ENCODE data around the gene TBC1D7. TPM values are rescaled to one million over a fixed set of nuclear protein-coding genes. Genes with fewer than 3 reads are reported as not detected.

TBC1D7 gene
- total RNA-seq, 2 experiments from 2014 or later: 13.8 to 16.4 TPM

GRCh38 chr6:13292774-13293173, 35.6 kb downstream of the TBC1D7 start:
- H3K4me3 Mint-ChIP-seq: no peak overlapping the region
- no peaks in the 10 kb centered on the region for H3K27me3 Mint-ChIP-seq
- H3K9me3 Mint-ChIP-seq (ENCODE audit: low read depth): peaks cover 4% of the 10 kb centered on the region
- intact Hi-C loops (cut with DNase I, micrococcal nuclease): no loop called here
- CTCF ChIA-PET: no interaction called here
- no peaks in the 10 kb centered on the region for H3K4me1 Mint-ChIP-seq
- H3K36me3 Mint-ChIP-seq (ENCODE audit: low read depth): peaks cover 49% of the 10 kb centered on the region
- H3K27ac Mint-ChIP-seq: no peak overlapping the region
- ATAC-seq: no peak
- POLR2A ChIA-PET: no interaction called here
- DNase-seq: no peak

DNA sequence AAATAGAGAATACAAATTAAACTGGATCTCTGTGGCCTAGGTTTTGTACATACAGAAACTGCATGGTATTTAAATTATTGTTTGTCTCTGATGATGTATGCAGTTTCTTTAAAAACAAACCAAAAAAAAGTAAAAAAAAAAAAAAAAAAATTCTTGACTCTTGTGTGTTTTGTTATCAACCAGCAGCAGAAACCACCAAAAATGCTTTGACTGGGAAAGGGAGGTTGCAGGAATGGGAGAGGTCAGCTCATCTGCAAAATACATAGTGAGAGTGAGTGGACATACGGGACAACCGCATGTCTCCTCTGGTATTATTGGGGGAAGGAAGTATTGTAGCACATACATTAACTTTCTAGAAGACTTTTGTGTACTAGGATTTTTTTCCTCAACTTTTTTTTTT, 38.0 kb downstream of the TBC1D7 start:
- ATAC-seq: no peak
- intact Hi-C loops (cut with DNase I, micrococcal nuclease): no loop called here
- H3K9me3 Mint-ChIP-seq (ENCODE audit: low read depth): peaks cover 17% of the 10 kb centered on the region
- no peak for DNase-seq
- H3K4me3 Mint-ChIP-seq: no peak overlapping the region
- POLR2A ChIA-PET: no interaction called here
- no peak overlapping the region for H3K27ac Mint-ChIP-seq
- peaks cover 58% of the 10 kb centered on the region for H3K36me3 Mint-ChIP-seq (ENCODE audit: low read depth)
- CTCF ChIA-PET: interaction anchor here (1.2 kb wide), 1 partner anchor 22 kb away, joined by 3 read pairs; no protein-coding TSS in a partner anchor
- no peaks in the 10 kb centered on the region for H3K27me3 Mint-ChIP-seq
- H3K4me1 Mint-ChIP-seq: no peaks in the 10 kb centered on the region

DNA sequence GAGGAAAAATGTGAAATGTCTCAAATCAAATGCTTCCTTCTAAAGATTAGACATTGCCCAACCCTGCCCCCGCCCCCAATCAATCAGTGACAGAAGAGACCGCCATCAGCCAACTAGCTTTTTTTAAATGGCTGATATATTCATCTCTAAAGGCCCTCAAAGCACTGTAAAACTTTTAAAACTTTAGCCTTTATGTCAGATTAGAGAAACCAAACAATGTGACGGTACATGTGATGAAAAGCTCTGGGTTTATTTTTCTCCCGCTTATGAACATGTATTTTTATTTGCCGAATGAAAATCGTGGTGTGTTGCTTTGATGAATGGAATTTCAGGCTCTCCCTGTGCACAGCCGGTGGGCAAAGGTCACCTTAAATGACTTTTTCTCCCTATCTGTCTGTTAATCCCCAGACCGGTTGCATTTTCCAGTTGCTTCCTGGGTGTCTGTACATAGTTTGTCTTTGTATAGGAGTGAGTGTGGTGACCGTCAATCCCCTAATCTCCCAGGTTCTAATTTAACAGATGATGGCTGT, 38.5 kb downstream of the TBC1D7 start:
- H3K9me3 Mint-ChIP-seq (ENCODE audit: low read depth): peaks cover 17% of the 10 kb centered on the region
- H3K4me3 Mint-ChIP-seq: no peak overlapping the region
- ChIA-PET CTCF (interaction anchor here (1.2 kb wide), 1 partner anchor 22 kb away, joined by 3 read pairs; no protein-coding TSS in a partner anchor), POLR2A (no interaction called here)
- H3K36me3 Mint-ChIP-seq (ENCODE audit: low read depth): peaks cover 54% of the 10 kb centered on the region
- ATAC-seq (no peak), DNase-seq (no peak)
- no peaks in the 10 kb centered on the region for H3K27me3 Mint-ChIP-seq
- intact Hi-C loops (cut with DNase I, micrococcal nuclease): no loop called here
- H3K27ac Mint-ChIP-seq: no peak overlapping the region
- no peaks in the 10 kb centered on the region for H3K4me1 Mint-ChIP-seq

DNA sequence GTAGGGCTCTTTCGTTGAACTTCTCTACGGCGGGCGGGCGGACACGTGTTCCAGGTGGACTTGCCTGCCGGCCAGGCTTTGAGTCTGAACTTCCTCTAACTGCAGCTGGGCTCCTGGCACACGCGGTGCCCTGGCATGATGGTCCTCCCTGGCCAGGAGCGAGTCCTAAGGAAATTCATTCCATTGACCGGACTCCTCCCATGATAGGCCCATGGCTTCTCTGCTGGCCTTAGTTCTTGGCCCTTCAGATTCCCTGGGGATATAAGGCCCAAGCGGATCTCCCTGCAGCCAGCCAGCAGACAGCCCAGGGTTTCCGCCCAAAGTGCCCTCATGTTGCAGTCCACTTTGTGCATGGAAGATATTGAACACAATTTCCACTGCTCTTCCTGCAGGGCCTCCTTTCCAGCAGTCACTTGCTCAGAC, 39.4 kb downstream of the TBC1D7 start:
- peaks cover 17% of the 10 kb centered on the region for H3K9me3 Mint-ChIP-seq (ENCODE audit: low read depth)
- intact Hi-C loops (cut with DNase I, micrococcal nuclease): no loop called here
- no peak overlapping the region for H3K27ac Mint-ChIP-seq
- H3K27me3 Mint-ChIP-seq: no peaks in the 10 kb centered on the region
- CTCF ChIA-PET: no interaction called here
- H3K4me1 Mint-ChIP-seq: no peaks in the 10 kb centered on the region
- POLR2A ChIA-PET: no interaction called here
- H3K36me3 Mint-ChIP-seq (ENCODE audit: low read depth): peaks cover 45% of the 10 kb centered on the region
- H3K4me3 Mint-ChIP-seq: no peak overlapping the region
- no peak for ATAC-seq
- DNase-seq: no peak

- intact Hi-C loops (cut with DNase I, micrococcal nuclease): no loop called here
- Mint-ChIP-seq H3K9me3 (ENCODE audit: low read depth) (peaks cover 17% of the 10 kb centered on the region), H3K27ac (no peak overlapping the region), H3K27me3 (no peaks in the 10 kb centered on the region), H3K4me3 (no peak overlapping the region), H3K4me1 (no peaks in the 10 kb centered on the region), H3K36me3 (ENCODE audit: low read depth) (peaks cover 42% of the 10 kb centered on the region)
- POLR2A ChIA-PET: interaction anchor here (0.6 kb wide), 1 partner anchor 1503 kb away, joined by 5 read pairs; no protein-coding TSS in a partner anchor
- DNase-seq (no peak), ATAC-seq (no peak)
- CTCF ChIA-PET: interaction anchor here (0.7 kb wide), 1 partner anchor 167 kb away, joined by 3 read pairs; no protein-coding TSS in a partner anchor
Measured at GRCh38 chr6:13288481-13288880, 39.9 kb downstream of the TBC1D7 start.

- Mint-ChIP-seq H3K9me3 (ENCODE audit: low read depth) (peaks cover 17% of the 10 kb centered on the region), H3K4me3 (no peak overlapping the region), H3K36me3 (ENCODE audit: low read depth) (peaks cover 32% of the 10 kb centered on the region), H3K27ac (no peak overlapping the region), H3K4me1 (no peaks in the 10 kb centered on the region), H3K27me3 (no peaks in the 10 kb centered on the region)
- intact Hi-C loops (cut with DNase I, micrococcal nuclease): no loop called here
- DNase-seq: no peak
- ChIA-PET CTCF (no interaction called here), POLR2A (no interaction called here)
- ATAC-seq: no peak
Measured at GRCh38 chr6:13287104-13287503, 41.2 kb downstream of the TBC1D7 start.

DNA sequence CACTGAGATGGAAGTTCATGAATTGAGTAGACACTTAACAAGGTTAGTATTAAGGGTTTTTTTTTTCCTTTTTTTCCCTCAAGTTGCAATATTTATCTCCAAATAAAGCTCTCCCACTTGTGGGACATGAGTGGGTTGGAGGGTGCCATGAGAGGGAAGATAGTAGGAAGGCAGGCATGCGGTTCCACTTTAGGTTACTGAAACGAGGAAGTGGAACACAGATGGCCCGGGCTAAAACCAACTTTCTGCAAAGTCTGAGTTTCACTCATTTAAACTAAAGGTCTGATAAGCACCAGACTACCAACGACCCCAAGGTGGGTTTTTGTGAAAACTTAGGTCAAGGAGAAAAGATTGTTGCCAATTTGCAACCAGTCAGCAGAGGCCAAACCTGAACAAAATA, 42.2 kb downstream of the TBC1D7 start:
- ATAC-seq: no peak
- no peak for DNase-seq
- Mint-ChIP-seq H3K36me3 (ENCODE audit: low read depth) (peaks cover 26% of the 10 kb centered on the region), H3K4me3 (no peak overlapping the region), H3K4me1 (no peaks in the 10 kb centered on the region), H3K27me3 (no peaks in the 10 kb centered on the region), H3K9me3 (ENCODE audit: low read depth) (peaks cover 17% of the 10 kb centered on the region), H3K27ac (no peak overlapping the region)
- POLR2A ChIA-PET: no interaction called here
- intact Hi-C loops (cut with DNase I, micrococcal nuclease): no loop called here
- CTCF ChIA-PET: no interaction called here

GRCh38 chr6:13285705-13286104, 42.6 kb downstream of the TBC1D7 start:
- H3K9me3 Mint-ChIP-seq (ENCODE audit: low read depth): peaks cover 17% of the 10 kb centered on the region
- H3K27ac Mint-ChIP-seq: no peak overlapping the region
- intact Hi-C loops (cut with DNase I, micrococcal nuclease): no loop called here
- ATAC-seq: no peak
- peaks cover 26% of the 10 kb centered on the region for H3K36me3 Mint-ChIP-seq (ENCODE audit: low read depth)
- H3K4me3 Mint-ChIP-seq: no peak overlapping the region
- H3K4me1 Mint-ChIP-seq: no peaks in the 10 kb centered on the region
- POLR2A ChIA-PET: no interaction called here
- no peaks in the 10 kb centered on the region for H3K27me3 Mint-ChIP-seq
- CTCF ChIA-PET: no interaction called here
- no peak for DNase-seq

GRCh38 chr6:13284646-13285045, 43.7 kb downstream of the TBC1D7 start:
- Mint-ChIP-seq H3K4me3 (no peak overlapping the region), H3K27ac (no peak overlapping the region), H3K36me3 (ENCODE audit: low read depth) (peaks cover 21% of the 10 kb centered on the region), H3K9me3 (ENCODE audit: low read depth) (peaks cover 14% of the 10 kb centered on the region), H3K27me3 (no peaks in the 10 kb centered on the region), H3K4me1 (no peaks in the 10 kb centered on the region)
- DNase-seq: no peak
- ATAC-seq: no peak
- intact Hi-C loops (cut with DNase I, micrococcal nuclease): no loop called here
- CTCF ChIA-PET: interaction anchor here (0.8 kb wide), 1 partner anchor 11 kb away, joined by 4 read pairs; no protein-coding TSS in a partner anchor
- POLR2A ChIA-PET: no interaction called here

- intact Hi-C loops (cut with DNase I, micrococcal nuclease): no loop called here
- ATAC-seq (no peak), DNase-seq (no peak)
- H3K27me3 Mint-ChIP-seq: no peaks in the 10 kb centered on the region
- H3K36me3 Mint-ChIP-seq (ENCODE audit: low read depth): peaks cover 12% of the 10 kb centered on the region
- POLR2A ChIA-PET: no interaction called here
- peaks cover 14% of the 10 kb centered on the region for H3K9me3 Mint-ChIP-seq (ENCODE audit: low read depth)
- CTCF ChIA-PET: interaction anchor here (0.6 kb wide), 1 partner anchor 1687 kb away, joined by 4 read pairs; no protein-coding TSS in a partner anchor
- no peaks in the 10 kb centered on the region for H3K4me1 Mint-ChIP-seq
- no peak overlapping the region for H3K27ac Mint-ChIP-seq
- H3K4me3 Mint-ChIP-seq: no peak overlapping the region
Measured at GRCh38 chr6:13283331-13283730, 45.0 kb downstream of the TBC1D7 start.

DNA sequence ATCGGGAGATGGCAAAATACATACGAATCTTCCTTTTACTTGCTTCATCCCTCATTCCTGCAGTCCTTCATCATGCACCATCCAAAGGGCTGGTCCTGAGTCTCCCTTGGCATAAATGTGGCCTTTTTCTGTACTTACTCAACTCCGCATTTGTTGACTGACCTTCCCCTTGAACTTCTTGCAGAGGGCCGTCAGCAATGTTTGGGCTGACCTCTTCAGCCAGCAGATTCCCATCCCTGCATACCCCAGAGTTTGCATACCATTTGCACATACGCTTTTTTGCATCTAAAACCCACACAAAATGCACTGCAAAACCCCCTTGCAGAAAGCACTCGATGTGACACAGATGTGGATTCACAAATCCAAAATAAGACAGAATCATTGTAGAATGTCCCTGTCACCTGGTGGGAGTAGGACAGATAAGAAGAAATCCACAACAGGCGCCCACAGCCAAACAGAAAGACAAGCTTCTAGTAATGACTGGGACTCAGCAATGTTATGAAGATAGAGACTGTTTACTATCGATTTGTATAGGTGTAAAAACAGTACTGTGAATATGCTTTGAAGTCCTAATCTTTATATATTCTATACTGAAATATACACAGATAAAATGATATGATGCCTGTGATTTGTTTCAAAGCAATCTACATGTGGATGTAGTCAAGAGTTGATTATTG, 45.8 kb downstream of the TBC1D7 start:
- H3K4me3 Mint-ChIP-seq: no peak overlapping the region
- POLR2A ChIA-PET: no interaction called here
- CTCF ChIA-PET: interaction anchor here (0.6 kb wide), 1 partner anchor 1686 kb away, joined by 4 read pairs; no protein-coding TSS in a partner anchor
- no peak overlapping the region for H3K27ac Mint-ChIP-seq
- intact Hi-C loops (cut with DNase I, micrococcal nuclease): no loop called here
- peaks cover 14% of the 10 kb centered on the region for H3K9me3 Mint-ChIP-seq (ENCODE audit: low read depth)
- no peaks in the 10 kb centered on the region for H3K27me3 Mint-ChIP-seq
- peaks cover 3% of the 10 kb centered on the region for H3K4me1 Mint-ChIP-seq
- ATAC-seq (peak; percentile 30), DNase-seq (no peak)
- H3K36me3 Mint-ChIP-seq (ENCODE audit: low read depth): peaks cover 10% of the 10 kb centered on the region

DNA sequence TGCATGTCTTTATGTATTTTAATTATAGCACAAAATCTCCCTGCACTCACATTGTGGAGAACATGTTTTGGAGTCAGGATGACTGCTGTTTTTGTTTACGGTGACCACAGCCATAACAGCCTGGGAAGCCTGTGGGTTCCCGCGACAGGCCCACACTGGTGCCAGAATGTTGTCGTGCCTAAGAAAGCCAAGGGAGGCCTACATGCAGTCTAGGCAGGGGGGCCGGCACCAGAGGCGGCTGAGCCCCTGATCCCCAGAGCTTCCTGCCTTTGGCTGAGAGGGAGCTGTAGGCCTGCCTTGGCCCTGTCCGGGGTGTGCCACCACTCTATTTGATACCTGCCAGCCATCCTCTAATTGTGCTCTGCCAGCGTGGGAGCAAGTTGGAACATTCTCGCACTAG, 46.7 kb downstream of the TBC1D7 start:
- peaks cover 8% of the 10 kb centered on the region for H3K9me3 Mint-ChIP-seq (ENCODE audit: low read depth)
- DNase-seq: no peak
- intact Hi-C loops (cut with DNase I, micrococcal nuclease): no loop called here
- peaks cover 6% of the 10 kb centered on the region for H3K36me3 Mint-ChIP-seq (ENCODE audit: low read depth)
- no peak for ATAC-seq
- CTCF ChIA-PET: no interaction called here
- POLR2A ChIA-PET: no interaction called here
- no peaks in the 10 kb centered on the region for H3K27me3 Mint-ChIP-seq
- peaks cover 3% of the 10 kb centered on the region for H3K4me1 Mint-ChIP-seq
- no peak overlapping the region for H3K4me3 Mint-ChIP-seq
- H3K27ac Mint-ChIP-seq: no peak overlapping the region
